ENCODE results near the gene DEFB127. TPM values are rescaled to one million over a fixed set of nuclear protein-coding genes. Genes with fewer than 3 reads are reported as not detected.
"Not testable (repeated sequence)": the region's sequence is repeated elsewhere in the genome, so short reads cannot be mapped to it uniquely, and the experiment has no call there.

Gene DEFB127, protein sequence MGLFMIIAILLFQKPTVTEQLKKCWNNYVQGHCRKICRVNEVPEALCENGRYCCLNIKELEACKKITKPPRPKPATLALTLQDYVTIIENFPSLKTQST
- not detected in 2 replicates for total RNA-seq

DNA sequence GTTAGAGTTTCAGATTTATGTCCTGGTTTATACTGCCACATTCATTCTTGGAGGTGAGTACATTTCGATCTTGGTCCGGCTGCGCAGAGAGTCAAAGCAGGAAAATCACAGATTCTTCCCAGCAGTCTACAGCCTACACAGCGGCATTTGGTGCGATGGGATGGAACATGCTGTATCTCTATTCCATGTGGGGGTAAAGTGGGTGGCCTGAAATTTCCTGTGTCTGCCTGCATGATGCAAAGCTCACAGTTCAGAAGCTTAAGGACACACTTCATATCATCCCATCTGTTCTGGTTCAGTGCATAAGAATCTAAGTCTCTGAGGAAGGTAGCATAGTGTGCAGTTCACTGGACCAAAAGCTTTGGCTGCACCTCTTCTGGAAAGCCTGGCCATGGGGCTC, at the start of gene DEFB127:
Gene DEFB127, plus strand, starts transcription at position 301 of the 400 bp plus-strand sequence. Its CDS starts 91 bp downstream, at position 392.
- TF ChIP-seq, protein P1, sequence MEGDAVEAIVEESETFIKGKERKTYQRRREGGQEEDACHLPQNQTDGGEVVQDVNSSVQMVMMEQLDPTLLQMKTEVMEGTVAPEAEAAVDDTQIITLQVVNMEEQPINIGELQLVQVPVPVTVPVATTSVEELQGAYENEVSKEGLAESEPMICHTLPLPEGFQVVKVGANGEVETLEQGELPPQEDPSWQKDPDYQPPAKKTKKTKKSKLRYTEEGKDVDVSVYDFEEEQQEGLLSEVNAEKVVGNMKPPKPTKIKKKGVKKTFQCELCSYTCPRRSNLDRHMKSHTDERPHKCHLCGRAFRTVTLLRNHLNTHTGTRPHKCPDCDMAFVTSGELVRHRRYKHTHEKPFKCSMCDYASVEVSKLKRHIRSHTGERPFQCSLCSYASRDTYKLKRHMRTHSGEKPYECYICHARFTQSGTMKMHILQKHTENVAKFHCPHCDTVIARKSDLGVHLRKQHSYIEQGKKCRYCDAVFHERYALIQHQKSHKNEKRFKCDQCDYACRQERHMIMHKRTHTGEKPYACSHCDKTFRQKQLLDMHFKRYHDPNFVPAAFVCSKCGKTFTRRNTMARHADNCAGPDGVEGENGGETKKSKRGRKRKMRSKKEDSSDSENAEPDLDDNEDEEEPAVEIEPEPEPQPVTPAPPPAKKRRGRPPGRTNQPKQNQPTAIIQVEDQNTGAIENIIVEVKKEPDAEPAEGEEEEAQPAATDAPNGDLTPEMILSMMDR (conservative IDR thresholded peaks at IDR 0.05; ENCODE audit: low read depth, low read length) = no peak
- DNase-seq (ENCODE audit: low read depth) = no peak

DNA sequence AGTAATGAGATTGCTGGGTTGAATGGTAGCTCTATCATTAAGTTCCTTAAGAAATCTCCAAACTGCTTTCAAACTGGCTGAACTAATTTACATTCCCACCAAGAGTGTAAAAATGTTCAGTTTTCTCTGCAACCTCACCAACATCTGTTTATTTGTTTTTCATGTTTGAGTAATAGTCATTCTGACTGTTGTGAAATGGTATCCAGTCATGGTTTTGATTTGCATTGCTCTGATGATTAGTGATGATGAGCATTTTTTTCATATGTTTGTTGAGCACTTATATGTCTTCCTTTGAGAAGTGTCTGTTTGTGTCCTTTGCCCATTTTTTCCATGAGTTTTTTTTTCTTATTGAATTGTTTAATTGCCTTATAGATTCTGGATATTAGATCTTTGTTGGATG, 44.9 kb upstream of the DEFB127 start:
- TF ChIP-seq, protein P1 (conservative IDR thresholded peaks at IDR 0.05; ENCODE audit: low read depth, low read length) = no peak
- DNase-seq (ENCODE audit: low read depth) = no peak
- no peak overlapping the region for H3K4me3 ChIP-seq (ENCODE audit: low read depth, low read length)

More for the DNA sequence above, at the start of gene DEFB127:
- H3K4me3 ChIP-seq (ENCODE audit: low read depth, low read length) = no peak within 1 kb of the TSS

DNA sequence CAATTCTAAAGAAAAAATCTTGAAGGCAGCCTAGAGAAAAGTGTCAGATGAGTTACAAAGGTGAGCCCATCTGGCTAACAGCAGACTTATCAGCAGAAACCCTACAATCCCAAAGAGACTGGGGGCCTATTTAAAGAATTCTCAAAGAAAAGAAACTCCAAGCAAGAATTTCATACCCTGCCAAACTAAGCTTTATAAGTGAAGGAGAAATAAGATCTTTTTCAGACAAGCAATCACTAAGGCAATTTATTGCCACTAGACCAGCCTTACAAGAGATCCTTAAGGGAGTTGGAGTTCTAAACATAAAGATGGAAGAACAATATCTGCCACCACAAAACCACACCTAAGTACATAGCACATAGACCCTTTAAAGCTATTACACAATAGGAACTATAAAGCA, 39.7 kb upstream of the DEFB127 start:
- TF ChIP-seq, protein P1 (conservative IDR thresholded peaks at IDR 0.05; ENCODE audit: low read depth, low read length) = no peak
- no peak overlapping the region for H3K4me3 ChIP-seq (ENCODE audit: low read depth, low read length)
- DNase-seq (ENCODE audit: low read depth) = no peak

DNA sequence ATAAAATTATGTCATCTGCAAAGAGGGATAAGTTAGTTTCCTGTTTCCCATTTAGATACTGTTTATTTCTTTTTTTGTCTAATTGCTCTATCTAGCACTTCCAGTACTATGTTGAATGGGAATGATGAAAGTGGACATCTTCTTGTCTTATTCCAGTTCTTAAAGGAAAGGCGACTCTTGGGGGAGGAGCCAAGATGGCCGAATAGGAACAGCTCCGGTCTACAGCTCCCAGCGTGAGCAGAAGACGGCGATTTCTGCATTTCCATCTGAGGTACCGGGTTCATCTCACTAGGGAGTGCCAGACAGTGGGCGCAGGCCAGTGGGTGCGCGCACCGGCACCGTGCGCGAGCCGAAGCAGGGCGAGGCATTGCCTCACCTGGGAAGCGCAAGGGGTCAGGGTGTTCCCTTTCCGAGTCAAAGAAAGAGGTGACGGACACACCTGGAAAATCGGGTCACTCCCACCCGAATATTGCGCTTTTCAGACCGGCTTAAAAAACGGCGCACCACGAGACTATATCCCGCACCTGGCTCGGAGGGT, 27.4 kb upstream of the DEFB127 start:
- H3K4me3 ChIP-seq (ENCODE audit: low read depth, low read length); DNase-seq (ENCODE audit: low read depth): not testable (repeated sequence)

DNA sequence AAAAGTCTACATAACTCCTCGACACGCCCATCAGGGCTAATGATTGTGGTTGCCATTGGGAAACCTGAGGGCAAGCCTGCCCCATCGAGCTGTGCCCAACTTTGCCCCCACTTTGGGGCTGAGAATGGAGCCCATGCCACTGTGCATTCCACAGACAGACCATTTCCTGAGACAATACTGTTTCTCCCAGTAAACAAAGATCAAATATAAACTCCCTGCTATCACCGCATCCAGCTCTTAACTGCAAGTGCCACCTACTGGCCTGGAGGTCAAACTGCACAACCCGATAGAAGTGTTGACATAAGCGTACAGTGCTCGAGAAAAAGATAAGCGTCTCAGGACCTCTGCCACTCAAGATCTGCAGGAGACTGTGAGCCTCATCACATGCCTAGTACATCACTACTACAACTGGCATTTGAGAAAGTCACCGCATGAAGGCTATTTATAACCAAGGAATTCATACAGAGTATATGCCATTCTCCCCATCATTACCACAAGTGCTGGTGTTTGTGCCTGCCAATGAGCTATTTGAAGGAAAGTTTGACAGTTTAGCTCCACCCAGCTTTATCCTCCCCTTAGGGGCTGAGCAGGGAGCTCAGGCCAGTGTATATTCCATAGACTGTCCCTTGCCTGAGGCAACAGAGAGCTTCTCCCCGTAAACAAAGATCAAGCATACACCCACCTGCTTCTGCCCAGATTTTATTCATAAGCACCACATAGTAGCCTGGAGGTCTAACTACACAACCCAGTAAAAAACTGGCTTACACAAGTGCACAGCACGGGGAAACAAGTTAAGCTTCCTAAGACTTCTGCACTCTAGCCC, 19.4 kb upstream of the DEFB127 start:
- no peak for DNase-seq (ENCODE audit: low read depth)
- TF ChIP-seq, protein P1 (conservative IDR thresholded peaks at IDR 0.05; ENCODE audit: low read depth, low read length) = peak; percentile 50
- no peak overlapping the region for H3K4me3 ChIP-seq (ENCODE audit: low read depth, low read length)

DNA sequence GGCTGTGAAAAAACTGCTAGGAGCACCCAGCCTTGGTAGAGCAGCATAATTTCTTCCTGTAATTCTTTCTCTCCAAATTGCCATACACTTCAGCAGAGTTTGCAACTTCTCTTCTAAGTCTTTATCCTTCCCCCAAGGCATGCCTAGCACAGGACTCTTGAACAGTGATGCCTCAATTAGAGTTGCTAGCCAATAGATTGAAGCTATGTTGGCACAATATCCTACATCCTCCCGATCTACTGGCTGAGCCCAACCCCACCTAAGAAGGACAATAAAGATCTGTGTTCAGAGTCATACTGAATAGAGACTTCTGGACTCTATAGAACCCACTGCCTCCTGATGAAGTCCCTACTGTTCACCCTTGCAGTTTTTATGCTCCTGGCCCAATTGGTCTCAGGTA, 15.0 kb upstream of the DEFB127 start, which contains the start of gene DEFB126:
Gene DEFB126, plus strand, starts transcription at position 301 of the 400 bp plus-strand sequence. Its CDS starts 39 bp downstream, at position 340.
- TF ChIP-seq, protein P1 (conservative IDR thresholded peaks at IDR 0.05; ENCODE audit: low read depth, low read length) = no peak
- no peak for DNase-seq (ENCODE audit: low read depth)
- no peak within 1 kb of the TSS for H3K4me3 ChIP-seq (ENCODE audit: low read depth, low read length)

DNA sequence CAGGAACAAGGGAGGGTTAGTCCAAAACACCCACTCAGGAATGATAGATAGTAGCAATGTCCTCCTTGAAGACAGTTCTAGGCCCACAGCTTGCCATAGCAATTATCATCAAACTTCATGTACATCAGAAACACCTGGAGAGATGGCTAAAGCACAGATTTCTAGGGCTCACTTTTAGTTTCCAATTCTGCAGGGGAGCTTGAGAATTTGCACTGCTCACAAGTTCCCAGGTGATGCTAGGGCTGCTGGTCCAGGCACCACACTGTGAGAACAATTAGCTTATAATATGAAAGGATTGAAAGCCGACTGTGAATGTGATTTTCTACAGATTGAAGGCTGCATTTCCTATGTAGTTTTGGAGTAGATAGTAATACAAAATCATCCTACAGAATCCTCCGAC, 11.4 kb upstream of the DEFB127 start:
- no peak for DNase-seq (ENCODE audit: low read depth)
- no peak overlapping the region for H3K4me3 ChIP-seq (ENCODE audit: low read depth, low read length)
- TF ChIP-seq, protein P1 (conservative IDR thresholded peaks at IDR 0.05; ENCODE audit: low read depth, low read length) = no peak
